CD4-positive, alpha-beta memory T cell (primary cell): ENCODE measurements around the gene PVALB. TPM values are rescaled to one million over a fixed set of nuclear protein-coding genes. Genes with fewer than 3 reads are reported as not detected.
"Not testable (repeated sequence)": the region's sequence is repeated elsewhere in the genome, so short reads cannot be mapped to it uniquely, and the experiment has no call there.

Experiments used
- CTCF ChIA-PET: fragments of 350-600 bp; sonication (Branson Sonifier 250); formaldehyde crosslinking; loops from one replicate; lab custom pipeline; 2021; ENCODE audit warnings: inconsistent platforms; ENCODE audit not compliant: partially characterized antibody; lab: Charles Lee
- POLR2A ChIA-PET: fragments of 350-600 bp; sonication (Branson Sonifier 250); formaldehyde crosslinking; loops from one replicate; lab custom pipeline; 2021; ENCODE audit not compliant: partially characterized antibody; lab: Charles Lee
- DNase-seq, 5 donors: peaks; one replicate each; pipeline versions ENCODE4 v3.0.0 to v3.0.0-alpha.2; 2020 to 2022; ENCODE audit warnings: mixed read lengths in 1 of 5
- H3K27ac ChIP-seq: one replicate; pipeline ENCODE4 v1.7.0; 2013; ENCODE audit warnings: low read depth, low read length
- H3K27me3 ChIP-seq: 2 replicates; pipeline ENCODE4 v1.7.0; 2013; ENCODE audit warnings: mild to moderate bottlenecking, low read length, moderate library complexity; ENCODE audit not compliant: insufficient read depth
- H3K36me3 ChIP-seq: 2 replicates; pipeline ENCODE4 v1.7.0; 2013; ENCODE audit warnings: mild to moderate bottlenecking, low read length, moderate library complexity; ENCODE audit not compliant: insufficient read depth
- H3K4me1 ChIP-seq: 2 replicates; pipeline ENCODE4 v1.7.0; 2013; ENCODE audit warnings: mild to moderate bottlenecking, low read length, moderate library complexity; ENCODE audit not compliant: insufficient read depth
- H3K4me3 ChIP-seq, 2 donors: one replicate each; pipeline ENCODE4 v1.7.0; 2013; ENCODE audit warnings: low read length in 2 of 2, mild to moderate bottlenecking in 1 of 2
- H3K9me3 ChIP-seq, 2 donors: one replicate each; pipeline ENCODE4 v1.7.0; 2013; ENCODE audit warnings: low read length in 2 of 2, control low read depth in 1 of 2; ENCODE audit not compliant: control insufficient read depth in 1 of 2
- H3K27ac Mint-ChIP-seq, 7 donors: one replicate each; pipeline ENCODE4 v1.8.0; 2020 to 2021; ENCODE audit warnings: mixed read lengths in 7 of 7, mild to moderate bottlenecking in 6 of 7, inconsistent platforms in 3 of 7, moderate library complexity in 3 of 7
- H3K27me3 Mint-ChIP-seq, 2 donors: one replicate each; pipeline ENCODE4 v1.8.0; 2020 to 2021; ENCODE audit warnings: mixed read lengths in 2 of 2
- H3K36me3 Mint-ChIP-seq, 2 donors: one replicate each; pipeline ENCODE4 v1.8.0; 2020 to 2021; ENCODE audit warnings: mixed read lengths in 2 of 2, inconsistent platforms in 1 of 2, mild to moderate bottlenecking in 1 of 2
- H3K4me1 Mint-ChIP-seq, 4 donors: one replicate each; pipeline ENCODE4 v1.8.0; 2020 to 2021; ENCODE audit warnings: mixed read lengths in 4 of 4, mild to moderate bottlenecking in 1 of 4
- H3K4me3 Mint-ChIP-seq, 8 donors: one replicate each; pipeline ENCODE4 v1.8.0; 2020 to 2021; ENCODE audit warnings: mixed read lengths in 8 of 8, mild to moderate bottlenecking in 7 of 8, moderate library complexity in 6 of 8, inconsistent platforms in 3 of 8
- H3K9me3 Mint-ChIP-seq, 8 donors: one replicate each; pipeline ENCODE4 v1.8.0; 2020 to 2021; ENCODE audit warnings: mixed read lengths in 8 of 8, mild to moderate bottlenecking in 5 of 8, inconsistent platforms in 3 of 8, moderate library complexity in 1 of 8
- intact Hi-C: fragments of 100-400 bp; cut with micrococcal nuclease; formaldehyde crosslinking; loops from one replicate; pipeline ENCODE4 v1.15.1; 2023
- polyA plus RNA-seq, 2 donors: library from polyadenylated mRNA; unstranded; fragments of 300-500 nt; fragmentation: Illumina TruSeq; gene quantifications; one replicate each; pipeline ENCODE4 v1.2.3, GENCODE V29; 2021
- total RNA-seq, 2 experiments: library from RNA; stranded (reverse); gene quantifications; one replicate each; pipeline ENCODE4 v1.2.3, GENCODE V29; 2021

Gene PVALB
- total and polyA plus RNA-seq, 4 experiments from 2014 or later: not detected

GRCh38 chr22:36757668-36758211 is 59.1 kb downstream of the PVALB start:
- intact Hi-C loops: loop anchor here (1.0 kb wide), 2 partner anchors 99 to 221 kb away; no protein-coding TSS in a partner anchor
- ChIA-PET CTCF (interaction anchor here (0.6 to 6.8 kb wide), 21 partner anchors 8 to 319 kb away, joined by 3 to 52 read pairs (median 4); partner anchors contain the start of gene IFT27), POLR2A (interaction anchor here (1.0 to 1.2 kb wide), 2 partner anchors 18 to 220 kb away, joined by 3 to 4 read pairs; partner anchors contain the start of gene IFT27)
- H3K27ac Mint-ChIP-seq: no peak overlapping the region
- peaks cover 2 to 13% (median 5%) of the 10 kb centered on the region in 4 donors for H3K4me1 Mint-ChIP-seq
- H3K4me3 Mint-ChIP-seq: no peak overlapping the region
- H3K27me3 ChIP-seq: peaks cover 4% of the 10 kb centered on the region
- no peaks in the 10 kb centered on the region for H3K9me3 ChIP-seq
- DNase-seq: peak; percentile 56 to 71 (median 64)
- H3K36me3 Mint-ChIP-seq: peaks cover 0 to 2% of the 10 kb centered on the region in 2 donors
- H3K4me1 ChIP-seq: peaks cover 5% of the 10 kb centered on the region
- H3K9me3 Mint-ChIP-seq: no peaks in the 10 kb centered on the region
- H3K4me3 ChIP-seq: no peak overlapping the region
- no peaks in the 10 kb centered on the region for H3K36me3 ChIP-seq
- H3K27me3 Mint-ChIP-seq: peaks cover 6 to 8% of the 10 kb centered on the region in 2 donors
- H3K27ac ChIP-seq: no peak overlapping the region

GRCh38 chr22:36756746-36757655 is 59.8 kb downstream of the PVALB start:
- ChIA-PET CTCF (interaction anchor here (0.6 to 6.8 kb wide), 16 partner anchors 9 to 441 kb away, joined by 3 to 52 read pairs (median 5); partner anchors contain the start of gene IFT27), POLR2A (interaction anchor here (0.9 to 1.0 kb wide), 2 partner anchors 19 to 220 kb away, joined by 4 to 5 read pairs; partner anchors contain the start of gene IFT27)
- no peak for DNase-seq
- Histone ChIP-seq H3K36me3 (no peaks in the 10 kb centered on the region), H3K27me3 (peaks cover 4% of the 10 kb centered on the region), H3K27ac (no peak overlapping the region), H3K4me1 (peaks cover 5% of the 10 kb centered on the region), H3K9me3 (no peaks in the 10 kb centered on the region), H3K4me3 (no peak overlapping the region)
- intact Hi-C loops: loop anchor here (1.0 kb wide), 2 partner anchors 99 to 221 kb away; no protein-coding TSS in a partner anchor
- Mint-ChIP-seq H3K36me3 (no peaks in the 10 kb centered on the region), H3K27ac (no peak overlapping the region), H3K4me1 (peaks cover 2 to 13% (median 5%) of the 10 kb centered on the region in 4 donors), H3K9me3 (no peaks in the 10 kb centered on the region), H3K4me3 (no peak overlapping the region), H3K27me3 (peaks cover 6 to 11% of the 10 kb centered on the region in 2 donors)

- Mint-ChIP-seq H3K9me3 (no peaks in the 10 kb centered on the region), H3K36me3 (no peaks in the 10 kb centered on the region), H3K27ac (no peak overlapping the region), H3K27me3 (peaks cover 6 to 11% of the 10 kb centered on the region in 2 donors), H3K4me3 (no peak overlapping the region), H3K4me1 (peaks cover 2 to 13% (median 5%) of the 10 kb centered on the region in 4 donors)
- no peak overlapping the region for H3K4me3 ChIP-seq
- H3K4me1 ChIP-seq: peaks cover 5% of the 10 kb centered on the region
- H3K36me3 ChIP-seq: no peaks in the 10 kb centered on the region
- ChIA-PET CTCF (interaction anchor here (1.0 to 6.8 kb wide), 9 partner anchors 10 to 221 kb away, joined by 4 to 52 read pairs (median 10); partner anchors contain the start of gene IFT27), POLR2A (no interaction called here)
- no peak overlapping the region for H3K27ac ChIP-seq
- no peak for DNase-seq
- H3K9me3 ChIP-seq: no peaks in the 10 kb centered on the region
- intact Hi-C loops: no loop called here
- H3K27me3 ChIP-seq: peaks cover 4% of the 10 kb centered on the region
These were observed 60.8 kb downstream of the PVALB start for GRCh38 chr22:36756031-36756430.

- Histone ChIP-seq H3K27me3 (peaks cover 4% of the 10 kb centered on the region), H3K4me1 (peaks cover 5% of the 10 kb centered on the region), H3K27ac (no peak overlapping the region), H3K9me3 (no peaks in the 10 kb centered on the region), H3K36me3 (no peaks in the 10 kb centered on the region), H3K4me3 (no peak overlapping the region)
- Mint-ChIP-seq H3K4me1 (peaks cover 2 to 13% (median 5%) of the 10 kb centered on the region in 4 donors), H3K27me3 (peaks cover 6 to 11% of the 10 kb centered on the region in 2 donors), H3K27ac (peak overlapping the region in 1 of 7 donors; percentile 65), H3K36me3 (no peaks in the 10 kb centered on the region), H3K4me3 (no peak overlapping the region), H3K9me3 (no peaks in the 10 kb centered on the region)
- CTCF ChIA-PET: interaction anchor here (1.0 to 6.8 kb wide), 4 partner anchors 11 to 27 kb away, joined by 5 to 52 read pairs (median 8); no protein-coding TSS in a partner anchor
- DNase-seq: no peak
- intact Hi-C loops: no loop called here
- POLR2A ChIA-PET: interaction anchor here (0.6 kb wide), 1 partner anchor 16 kb away, joined by 3 read pairs; no protein-coding TSS in a partner anchor
These were observed 61.5 kb downstream of the PVALB start for GRCh38 chr22:36755316-36755715.

- H3K27ac Mint-ChIP-seq, H3K4me1 ChIP-seq, H3K36me3 ChIP-seq, H3K27ac ChIP-seq, DNase-seq, H3K9me3 Mint-ChIP-seq, H3K9me3 ChIP-seq, H3K4me3 ChIP-seq, intact Hi-C loops, H3K36me3 Mint-ChIP-seq, H3K4me3 Mint-ChIP-seq, H3K27me3 ChIP-seq: not testable (repeated sequence)
- Mint-ChIP-seq H3K27me3 (peaks cover 10 to 11% of the 10 kb centered on the region in 2 donors), H3K4me1 (peaks cover 2 to 13% (median 5%) of the 10 kb centered on the region in 4 donors)
- ChIA-PET POLR2A (interaction anchor here (0.6 kb wide), 1 partner anchor 16 kb away, joined by 3 read pairs; no protein-coding TSS in a partner anchor), CTCF (interaction anchor here (1.7 to 6.8 kb wide), 3 partner anchors 10 to 16 kb away, joined by 5 to 52 read pairs (median 7); no protein-coding TSS in a partner anchor)
These were observed 62.0 kb downstream of the PVALB start for GRCh38 chr22:36754881-36755280.

- H3K27ac Mint-ChIP-seq: no peak overlapping the region
- H3K4me1 ChIP-seq: peaks cover 5% of the 10 kb centered on the region
- DNase-seq: no peak
- intact Hi-C loops: no loop called here
- H3K9me3 ChIP-seq: no peaks in the 10 kb centered on the region
- H3K36me3 Mint-ChIP-seq: no peaks in the 10 kb centered on the region
- no peaks in the 10 kb centered on the region for H3K9me3 Mint-ChIP-seq
- ChIA-PET POLR2A (no interaction called here), CTCF (interaction anchor here (1.7 to 2.1 kb wide), 2 partner anchors 9 to 11 kb away, joined by 5 to 7 read pairs; no protein-coding TSS in a partner anchor)
- no peak overlapping the region for H3K4me3 Mint-ChIP-seq
- no peak overlapping the region for H3K27ac ChIP-seq
- H3K4me3 ChIP-seq: no peak overlapping the region
- no peaks in the 10 kb centered on the region for H3K36me3 ChIP-seq
- peaks cover 4% of the 10 kb centered on the region for H3K27me3 ChIP-seq
- H3K27me3 Mint-ChIP-seq: peaks cover 10 to 11% of the 10 kb centered on the region in 2 donors
- peaks cover 2 to 13% (median 5%) of the 10 kb centered on the region in 4 donors for H3K4me1 Mint-ChIP-seq
These were observed 62.9 kb downstream of the PVALB start for GRCh38 chr22:36753916-36754315.
